HG02938 (cell line): ENCODE data around the gene DBNDD2.

Experiments used
- ATAC-seq: cut with Tn5 transposase; IDR thresholded peaks from one replicate; pipeline ENCODE4 v1.9.1; 2021; ENCODE audit warnings: mild to moderate bottlenecking, moderate library complexity; ENCODE audit not compliant: unreplicated experiment

The DBNDD2 gene

DNA sequence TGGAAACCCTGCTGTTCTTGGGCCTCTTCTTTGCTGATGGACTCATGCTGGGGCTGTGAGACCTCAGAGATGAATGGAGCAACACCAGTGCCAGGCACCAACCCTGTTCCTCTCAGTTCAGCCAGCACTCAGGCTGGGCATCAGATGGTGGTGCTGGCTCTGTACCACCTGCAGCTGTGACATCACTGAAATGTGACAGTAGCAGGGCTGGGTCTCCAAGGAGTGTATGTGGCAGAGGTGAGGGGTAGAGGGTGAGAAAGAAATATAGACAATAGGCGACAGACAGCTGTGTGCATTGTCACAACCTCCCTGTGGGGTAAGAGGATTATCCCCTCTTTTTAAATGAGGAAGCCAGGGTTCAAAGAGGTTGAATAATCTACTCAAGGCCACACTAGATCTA is 29.9 kb upstream of the DBNDD2 start, which contains the start of gene TP53TG5:
Gene TP53TG5, minus strand, starts transcription at position 135 of the 400 bp plus-strand sequence. Its CDS starts 89 bp downstream, at position 46.
- no peak for ATAC-seq

DNA sequence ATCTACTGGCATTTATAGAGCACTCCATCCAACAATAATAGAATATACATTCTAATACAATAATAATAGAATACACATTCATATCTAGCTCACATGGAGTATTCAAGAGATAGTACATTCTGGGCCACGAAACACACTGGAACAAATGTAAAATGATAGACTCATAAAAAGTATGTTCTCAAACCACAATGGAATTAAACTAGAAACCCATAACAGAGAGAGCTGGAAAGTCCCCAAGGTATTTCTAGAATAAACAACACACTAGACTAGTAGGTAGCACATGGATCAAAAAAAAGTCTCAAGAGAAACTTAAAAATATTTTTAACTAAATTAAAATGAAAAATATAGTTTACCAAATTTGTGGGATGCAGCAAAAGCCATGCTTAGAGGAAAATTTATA is 20.8 kb upstream of the DBNDD2 start:
- ATAC-seq, result no peak

DNA sequence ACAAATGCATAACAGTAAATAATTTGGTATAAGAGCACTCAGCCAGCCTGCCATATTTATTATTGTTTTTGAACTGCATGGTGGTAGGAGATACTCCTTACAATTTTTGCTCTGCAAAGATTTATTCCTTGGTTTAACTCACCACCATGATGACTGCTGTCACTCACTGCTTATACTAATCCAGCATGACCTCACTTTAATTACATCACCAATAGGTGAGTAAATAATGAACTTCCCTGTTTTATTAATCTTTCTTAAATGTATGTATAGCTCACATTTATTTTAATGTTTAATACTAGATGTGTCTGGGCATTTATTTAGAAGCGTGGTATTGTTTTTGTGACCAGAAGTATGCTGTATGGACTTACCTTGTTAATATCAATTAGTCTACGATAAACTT is 17.2 kb upstream of the DBNDD2 start:
- ATAC-seq, result no peak

- no peak for ATAC-seq
These were observed 16.5 kb upstream of the DBNDD2 start for GRCh38 chr20:45391559-45391958.

DNA sequence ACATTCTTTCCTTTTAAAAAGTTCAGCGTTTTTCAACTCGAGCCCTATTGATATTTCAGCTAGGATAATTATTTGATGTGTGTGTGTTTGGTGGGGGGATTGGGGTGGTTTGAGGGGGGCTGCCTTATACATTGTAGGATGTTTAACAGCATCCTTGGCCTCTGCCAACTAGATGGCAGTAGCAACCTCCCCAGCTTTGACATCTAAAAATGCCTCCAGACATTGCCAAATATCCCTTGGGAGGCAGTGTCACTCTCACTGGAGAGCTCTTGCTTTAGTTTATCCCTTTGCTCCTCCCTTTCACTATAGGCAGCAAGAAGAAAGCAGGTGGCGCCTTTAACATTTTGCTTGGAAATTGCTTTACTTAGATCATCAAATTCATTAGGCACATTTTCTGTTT is 15.4 kb upstream of the DBNDD2 start:
- ATAC-seq, result no peak

DNA sequence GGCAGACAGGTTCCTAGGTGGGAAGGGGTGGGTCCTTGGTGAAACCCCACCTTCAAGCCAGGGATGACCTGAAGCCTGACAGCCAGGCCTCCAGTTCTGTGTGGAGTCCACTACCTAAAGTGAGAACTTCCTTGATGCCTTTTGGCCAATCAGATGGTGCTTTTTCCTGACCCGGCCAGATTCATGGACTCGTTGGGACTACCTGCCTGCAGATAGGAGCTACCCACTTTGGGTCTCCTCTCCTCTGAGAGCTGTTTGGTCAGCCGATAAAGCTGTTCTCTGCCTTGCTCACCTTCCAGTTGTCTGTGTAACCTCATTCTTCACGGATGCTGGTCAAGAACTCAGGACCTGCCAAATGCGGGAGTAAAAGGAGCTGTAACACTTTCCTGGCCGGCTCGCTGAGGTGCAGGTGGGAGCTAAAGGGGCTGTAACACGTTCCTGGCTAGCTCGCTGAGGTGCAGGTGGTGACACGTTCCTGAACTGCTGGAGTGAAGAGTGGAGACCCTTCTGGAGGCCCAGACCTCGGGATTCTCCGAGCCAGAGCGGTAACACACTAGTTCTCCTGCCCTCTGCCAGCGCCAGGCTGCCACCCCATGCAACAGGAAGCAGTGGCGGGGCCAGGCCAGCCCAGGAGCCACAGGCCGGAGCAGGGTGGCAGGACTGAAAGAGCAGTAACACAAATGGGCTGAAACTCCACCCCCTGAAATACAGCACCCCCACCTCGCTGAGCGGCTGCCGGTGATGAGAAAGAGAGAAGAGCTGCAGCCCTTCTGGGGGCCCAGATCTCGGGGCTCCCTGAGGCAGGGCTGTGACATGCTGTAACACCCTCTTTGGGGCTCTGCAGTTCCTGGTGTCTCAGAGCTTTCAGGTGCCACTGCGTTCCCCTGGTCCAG is 13.6 kb upstream of the DBNDD2 start:
- ATAC-seq, result no peak

DNA sequence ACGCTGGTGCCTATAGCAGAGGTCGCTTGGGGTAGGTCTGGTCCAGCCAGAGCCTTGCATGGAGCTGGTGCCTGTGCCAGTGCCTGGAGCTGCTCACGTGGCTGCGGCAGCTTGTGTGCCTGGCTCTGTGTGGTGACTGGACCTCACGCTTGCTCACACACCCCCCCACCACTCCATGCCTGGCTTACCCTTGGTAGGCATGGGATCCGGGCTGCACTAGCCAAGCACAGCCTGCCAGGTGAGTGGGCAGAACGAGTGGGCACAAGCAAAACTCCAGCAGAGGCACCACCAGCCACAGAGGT is 13.0 kb upstream of the DBNDD2 start:
- ATAC-seq, result no peak

DNA sequence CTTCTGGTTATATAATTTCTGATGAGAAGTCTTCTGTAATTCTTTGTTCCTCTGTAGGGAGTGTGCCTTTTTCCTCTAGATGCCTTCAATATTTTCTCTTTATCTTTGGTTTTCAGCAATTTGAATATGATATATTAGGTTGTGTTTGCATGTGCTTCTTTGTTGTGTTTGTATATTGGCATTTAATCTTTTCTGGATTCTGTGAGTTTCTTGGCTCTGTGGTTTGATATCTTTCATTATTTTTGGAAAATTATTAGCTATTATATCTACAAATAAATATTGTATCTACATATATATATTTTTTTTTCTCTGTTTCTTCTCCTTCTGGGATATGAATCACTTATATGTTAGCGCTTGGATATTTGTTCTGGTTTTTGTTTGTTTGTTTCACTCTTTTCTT is 9.1 kb upstream of the DBNDD2 start:
- ATAC-seq, result no peak

- no peak for ATAC-seq
These were observed 7.6 kb upstream of the DBNDD2 start for GRCh38 chr20:45400346-45401031.

- no peak for ATAC-seq
These were observed 5.1 kb upstream of the DBNDD2 start for GRCh38 chr20:45402946-45403345.

DNA sequence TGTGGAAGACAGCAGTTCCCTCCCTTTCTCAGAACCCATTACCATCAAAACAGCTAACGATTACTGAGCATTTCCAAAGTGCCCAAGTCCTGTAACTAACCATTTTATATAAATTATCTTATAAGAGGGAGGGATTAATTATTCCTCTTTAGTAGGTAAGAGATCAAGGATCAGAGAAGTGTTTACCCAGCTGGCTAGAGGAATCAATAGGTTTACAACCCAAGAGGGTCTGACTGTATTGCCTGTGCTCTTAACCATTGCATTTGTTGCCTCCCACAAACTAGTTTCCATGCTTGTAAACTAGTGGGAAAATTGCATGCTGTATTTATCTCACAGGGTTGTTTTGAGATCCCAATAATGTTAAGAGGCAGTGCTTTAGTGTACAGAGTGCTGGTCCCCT is 3.7 kb upstream of the DBNDD2 start:
- ATAC-seq, result no peak

- ATAC-seq, result no peak
These were observed 2.4 kb upstream of the DBNDD2 start for GRCh38 chr20:45405571-45406259.

GRCh38 chr20:45406260-45407066 is 1.6 kb upstream of the DBNDD2 start:
- no peak for ATAC-seq

DNA sequence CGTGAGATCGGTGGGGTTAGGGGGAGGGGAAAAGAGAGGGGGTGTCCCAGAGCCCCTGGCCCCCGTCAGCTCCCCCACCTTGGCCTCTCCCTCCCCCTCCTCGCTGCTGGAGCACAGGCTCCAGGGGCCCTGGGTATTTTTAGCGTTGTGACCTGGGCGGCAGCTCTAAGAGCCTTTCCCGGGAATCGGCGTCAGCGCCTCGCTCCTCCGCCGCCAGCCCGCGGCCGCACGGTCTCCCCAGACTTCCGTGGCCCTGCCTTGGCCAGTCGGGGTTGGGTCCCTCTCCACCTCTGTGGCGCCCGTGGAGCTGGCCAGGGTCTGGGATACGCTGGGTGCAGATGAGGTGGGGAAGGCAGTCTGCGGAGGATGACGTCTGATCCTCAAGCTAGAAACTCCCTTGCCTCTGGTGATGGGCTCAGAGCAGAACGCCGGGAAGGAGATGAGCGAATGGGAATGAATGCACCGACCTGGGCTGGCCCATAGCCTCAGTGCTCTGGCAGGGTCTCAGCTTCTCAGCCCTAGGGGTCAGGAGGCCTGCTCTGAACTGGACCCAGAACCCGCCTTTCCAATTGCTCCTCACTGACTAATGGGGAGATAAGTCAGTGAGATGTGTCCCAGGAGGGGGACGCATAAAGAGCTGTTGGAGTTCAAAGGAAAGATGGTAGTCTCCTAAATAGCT is 883 bp upstream of the DBNDD2 start:
- ATAC-seq, result no peak

DNA sequence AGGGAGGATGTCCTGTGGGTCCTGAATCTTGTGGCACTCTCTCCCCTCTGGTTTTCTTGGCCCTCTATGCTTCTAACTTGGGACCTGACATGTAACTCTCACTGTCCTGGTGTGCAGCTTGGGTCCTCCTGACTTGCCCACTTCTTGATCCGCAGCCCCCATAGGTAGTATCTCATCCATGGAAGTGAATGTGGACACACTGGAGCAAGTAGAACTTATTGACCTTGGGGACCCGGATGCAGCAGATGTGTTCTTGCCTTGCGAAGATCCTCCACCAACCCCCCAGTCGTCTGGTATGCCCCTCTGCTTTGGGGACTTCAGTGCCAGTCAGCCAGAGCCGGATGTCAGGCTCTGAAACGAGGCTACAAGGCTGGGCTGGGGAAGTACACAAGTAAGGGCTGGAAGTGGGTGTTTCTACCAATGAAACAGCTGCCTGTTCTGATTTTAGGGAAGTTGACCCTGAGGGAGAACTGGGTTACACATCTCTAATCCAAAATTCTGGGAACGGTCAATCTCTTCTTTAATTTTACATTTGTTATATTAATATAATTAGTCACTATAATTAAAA is 641 bp downstream of the DBNDD2 start:
- no peak for ATAC-seq

- no peak for ATAC-seq
These were observed 1.6 kb downstream of the DBNDD2 start for GRCh38 chr20:45409521-45410272.

GRCh38 chr20:45410887-45411286 is 2.8 kb downstream of the DBNDD2 start:
- ATAC-seq, result no peak

DNA sequence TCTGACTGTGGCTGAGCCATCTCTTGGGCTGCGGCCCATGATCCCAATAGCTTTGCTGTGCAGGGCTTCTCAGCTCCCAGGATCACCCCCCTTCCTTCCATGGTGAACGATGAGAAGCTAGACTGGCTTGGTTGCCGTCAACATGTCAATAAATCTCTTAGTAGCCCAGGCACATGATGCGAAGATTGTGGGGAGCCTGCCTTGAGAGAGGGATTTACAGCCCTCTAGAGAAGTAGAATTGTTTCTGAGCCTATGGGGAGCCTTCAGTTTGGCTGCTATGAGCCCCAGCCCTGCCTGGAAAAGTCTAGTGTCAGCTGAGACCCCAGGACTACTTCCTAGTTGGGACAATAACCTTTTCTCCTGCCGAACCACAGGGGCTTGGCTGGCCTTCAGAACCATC is 4.6 kb downstream of the DBNDD2 start:
- ATAC-seq, result no peak

DNA sequence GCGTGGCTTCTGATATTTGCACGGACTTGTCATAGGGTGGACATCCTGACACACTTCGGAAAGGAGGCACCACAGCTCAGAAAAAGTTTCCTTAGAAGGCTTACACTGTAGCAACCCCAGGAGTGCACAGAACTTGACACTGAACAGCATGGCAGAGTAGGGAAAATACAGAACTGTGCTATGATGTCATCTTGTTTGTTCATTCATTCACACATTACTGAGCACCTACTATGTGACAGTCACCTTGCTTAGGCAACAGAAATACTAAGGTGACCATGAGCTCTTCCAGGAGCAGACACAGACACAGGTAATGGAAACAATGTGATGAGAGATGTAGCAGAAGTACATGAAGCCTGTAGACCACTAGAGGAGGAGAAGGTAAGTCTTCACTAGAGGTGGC is 5.4 kb downstream of the DBNDD2 start:
- no peak for ATAC-seq
